HepG2 (cell line): Measurements from ENCODE around the gene ATN1. TPM values are rescaled to one million over a fixed set of nuclear protein-coding genes. Genes with fewer than 3 reads are reported as not detected.

Source experiments
- ATF5 ChIP-seq: sonication (generic); formaldehyde crosslinking; IDR thresholded peaks from 2 replicates; pipeline ENCODE4 v1.4.0; 2020; ENCODE audit warnings: mild to moderate bottlenecking, low read depth, missing genetic modification reagents
- CREB1 ChIP-seq, 2 experiments: fragments of 450-650 bp in 1 of 2; IDR thresholded peaks; 2 replicates each; pipeline ENCODE4 v1.6.1; 2016 to 2017; ENCODE audit warnings: control low read depth in 1 of 2, mild to moderate bottlenecking in 1 of 2, missing compliant biosample characterization in 1 of 2, missing genetic modification characterization in 1 of 2
- E2F2 ChIP-seq: sonication (generic); formaldehyde crosslinking; IDR thresholded peaks from 2 replicates; pipeline ENCODE4 v1.4.0; 2020; ENCODE audit warnings: missing genetic modification reagents, borderline replicate concordance
- E2F5 ChIP-seq: sonication (generic); formaldehyde crosslinking; conservative IDR thresholded peaks from 2 replicates; pipeline ENCODE4 v1.4.0; 2020; ENCODE audit warnings: missing genetic modification reagents
- PRPF4 ChIP-seq: fragments of 200-400 bp; formaldehyde crosslinking; IDR thresholded peaks from 2 replicates; pipeline ENCODE4 v1.6.1; 2016; ENCODE audit warnings: low read length, low read depth; ENCODE audit not compliant: poor library complexity, severe bottlenecking
- SAFB2 ChIP-seq: sonication (generic); formaldehyde crosslinking; IDR thresholded peaks from 2 replicates; pipeline ENCODE4 v1.5.1; 2020; ENCODE audit warnings: missing genetic modification reagents, low read depth, mild to moderate bottlenecking, borderline replicate concordance
- SNRNP70 ChIP-seq: fragments of 200-400 bp; formaldehyde crosslinking; IDR thresholded peaks from 2 replicates; pipeline ENCODE4 v1.6.1; 2017; ENCODE audit warnings: mild to moderate bottlenecking, low read depth, low read length, moderate library complexity
- TAF1 ChIP-seq: sonication (generic); formaldehyde crosslinking; IDR thresholded peaks from 2 replicates; pipeline ENCODE4 v1.4.0; 2020; ENCODE audit warnings: missing genetic modification reagents
- THAP11 ChIP-seq: IDR thresholded peaks from 2 replicates; pipeline ENCODE4 v1.6.1; 2016; ENCODE audit warnings: missing biosample characterization, missing genetic modification reagents
- TOPORS ChIP-seq: sonication (generic); formaldehyde crosslinking; IDR thresholded peaks from 2 replicates; pipeline ENCODE4 v1.8.0; 2023; ENCODE audit warnings: mild to moderate bottlenecking, missing genetic modification reagents
- ZMAT3 ChIP-seq: sonication (generic); formaldehyde crosslinking; conservative IDR thresholded peaks from 2 replicates; pipeline ENCODE4 v1.7.0; 2021; ENCODE audit warnings: missing genetic modification reagents
- ZNF142 ChIP-seq: sonication (generic); formaldehyde crosslinking; IDR thresholded peaks from 2 replicates; pipeline ENCODE4 v1.4.0; 2020; ENCODE audit warnings: missing genetic modification reagents
- ZNF367 ChIP-seq: sonication (generic); formaldehyde crosslinking; IDR thresholded peaks from 2 replicates; pipeline ENCODE4 v1.4.0; 2020; ENCODE audit warnings: missing genetic modification reagents, borderline replicate concordance
- ZNF530 ChIP-seq: sonication (generic); formaldehyde crosslinking; IDR thresholded peaks from 2 replicates; pipeline ENCODE4 v1.5.0; 2020; ENCODE audit warnings: low read depth, mild to moderate bottlenecking, missing genetic modification reagents
- ZNF546 ChIP-seq: sonication (generic); formaldehyde crosslinking; conservative IDR thresholded peaks from 2 replicates; pipeline ENCODE4 v1.8.1; 2023; ENCODE audit warnings: mild to moderate bottlenecking, missing genetic modification reagents
- ZNF710 ChIP-seq: sonication (generic); formaldehyde crosslinking; IDR thresholded peaks from 2 replicates; pipeline ENCODE4 v1.5.0; 2020; ENCODE audit warnings: mild to moderate bottlenecking, missing genetic modification reagents, borderline replicate concordance
- polyA plus RNA-seq, 8 experiments: library from polyadenylated mRNA; depleted of rRNA in 3 of 8; stranded (reverse) in 7 of 8; unstranded in 1 of 8; fragments of >200 nt; fragmentation: Illumina TruSeq in 4 of 8; extraction: Trizol in 4 of 8; gene quantifications; 2 replicates each; pipeline versions ENCODE4 v1.2.1 to v1.2.3, GENCODE V29; 2011 to 2016; ENCODE audit warnings: low read depth in 4 of 8, missing spikeins in 1 of 8, mixed read lengths in 1 of 8; ENCODE audit not compliant: insufficient read depth in 1 of 8
- total RNA-seq, 5 experiments: library from RNA; depleted of rRNA; stranded (reverse); fragments of >200 nt; fragmentation: Illumina TruSeq; extraction: Trizol; gene quantifications; 2 replicates each; pipeline ENCODE4 v1.2.3, GENCODE V29; 2016; ENCODE audit warnings: low read depth in 1 of 5

The ATN1 gene
- total and polyA plus RNA-seq, 2 of the 13 experiments (the other 11 are each of a cell fraction or from before 2014, with no cell fraction given) = 2.1 to 8.6 TPM

GRCh38 chr12:6890789-6891645, 36.7 kb upstream of the ATN1 start (continued):
- TF ChIP-seq ZNF142 (CRISPR knock-in tag) (peak; percentile 77; the same call in 1 of the 2 replicates), ZNF367 (no peak), TAF1 (CRISPR knock-in tag) (peak; percentile 92), ZNF530 (no peak), ZNF710 (CRISPR knock-in tag) (peak; percentile 35; the same call in 1 of the 2 replicates), TOPORS (no peak), CREB1 (IDR thresholded peaks at IDR 0.05) (peak; percentile 58; the same call in 1 of the 2 replicates), CREB1 (CRISPR knock-in tag; IDR thresholded peaks at IDR 0.05) (0 out of 2 replicates have a peak, but pooled peaks have one; percentile 21), SAFB2 (CRISPR knock-in tag) (peak; percentile 89; the same call in 1 of the 2 replicates), SNRNP70 (no peak), THAP11 (CRISPR knock-in tag) (peak; percentile 88), E2F2 (CRISPR knock-in tag) (peak; percentile 48; the same call in 1 of the 2 replicates), ATF5 (CRISPR knock-in tag) (peak; percentile 23; the same call in 1 of the 2 replicates), PRPF4 (no peak), ZMAT3 (peak; percentile 89), ZNF546 (CRISPR knock-in tag) (peak; percentile 80; the same call in 1 of the 2 replicates), E2F5 (CRISPR knock-in tag) (peak; percentile 85; the same call in 1 of the 2 replicates)
